Measurements from ENCODE around the gene LZTFL1.

LZTFL1 gene, protein sequence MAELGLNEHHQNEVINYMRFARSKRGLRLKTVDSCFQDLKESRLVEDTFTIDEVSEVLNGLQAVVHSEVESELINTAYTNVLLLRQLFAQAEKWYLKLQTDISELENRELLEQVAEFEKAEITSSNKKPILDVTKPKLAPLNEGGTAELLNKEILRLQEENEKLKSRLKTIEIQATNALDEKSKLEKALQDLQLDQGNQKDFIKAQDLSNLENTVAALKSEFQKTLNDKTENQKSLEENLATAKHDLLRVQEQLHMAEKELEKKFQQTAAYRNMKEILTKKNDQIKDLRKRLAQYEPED
- 21.7 to 27.0 (median 23.2) reads per million in 4 experiments for total RNA-seq

DNA sequence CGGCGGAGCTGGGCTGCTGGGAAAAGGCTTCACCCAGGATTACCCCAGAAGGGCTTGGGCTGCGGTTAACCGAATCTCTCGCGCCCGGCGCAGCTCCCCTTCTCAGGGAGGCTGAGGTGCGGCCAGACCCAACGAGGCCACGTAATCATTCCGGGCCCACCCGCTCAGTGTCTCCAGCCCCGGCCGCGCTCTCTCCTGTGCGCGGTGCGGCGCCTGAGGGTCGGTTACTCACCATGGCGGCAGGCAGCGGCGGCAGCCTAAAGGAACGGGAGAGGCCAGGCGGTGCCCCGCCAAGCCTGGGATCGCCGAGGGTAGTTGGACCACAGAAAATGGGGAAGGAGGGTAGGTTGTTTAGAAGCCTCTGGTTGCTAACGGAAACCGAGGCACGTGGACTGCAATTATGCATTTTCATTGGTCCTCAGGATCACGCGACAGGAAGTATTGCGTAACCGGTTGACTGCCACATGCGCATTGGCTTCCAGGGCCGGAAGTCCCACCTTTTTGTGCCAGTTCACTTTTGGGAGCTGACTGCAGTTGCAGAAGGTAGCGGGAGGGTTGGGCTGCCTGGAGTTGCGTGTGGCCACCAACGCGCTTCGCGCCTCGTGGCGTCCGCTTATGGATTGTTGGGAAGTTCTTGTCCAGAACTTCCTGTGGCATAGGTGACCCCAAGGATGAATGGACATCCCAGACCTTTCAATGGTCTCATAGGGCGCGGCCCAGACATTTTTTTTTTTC, at the start of gene LZTFL1:
TSS of gene LZTFL1 (minus strand) at position 363 of the 735 bp plus-strand sequence. CDS start at position 235, 128 bp downstream.
- DNase-seq, result peak; percentile 81

DNA sequence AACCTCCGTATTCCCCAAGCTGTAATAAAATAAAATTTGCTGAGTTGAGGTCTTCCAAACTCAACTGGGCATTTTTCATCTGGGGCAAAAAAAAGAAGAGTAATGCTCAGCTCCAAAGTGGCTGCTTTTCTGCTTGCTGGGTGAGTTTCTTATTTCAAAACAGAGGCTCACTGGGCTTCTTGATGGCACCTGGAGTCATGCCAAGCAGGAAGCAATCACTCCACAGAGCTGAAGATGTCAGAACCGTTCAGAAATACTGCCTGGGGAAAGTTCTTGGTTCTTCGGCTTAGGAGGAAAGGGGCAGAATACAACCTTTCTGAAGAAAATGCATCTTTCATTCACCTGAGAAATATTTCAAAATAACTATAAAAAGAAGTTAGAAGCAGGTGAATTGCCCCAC, 48.5 kb upstream of the LZTFL1 start:
- no peak for DNase-seq

DNA sequence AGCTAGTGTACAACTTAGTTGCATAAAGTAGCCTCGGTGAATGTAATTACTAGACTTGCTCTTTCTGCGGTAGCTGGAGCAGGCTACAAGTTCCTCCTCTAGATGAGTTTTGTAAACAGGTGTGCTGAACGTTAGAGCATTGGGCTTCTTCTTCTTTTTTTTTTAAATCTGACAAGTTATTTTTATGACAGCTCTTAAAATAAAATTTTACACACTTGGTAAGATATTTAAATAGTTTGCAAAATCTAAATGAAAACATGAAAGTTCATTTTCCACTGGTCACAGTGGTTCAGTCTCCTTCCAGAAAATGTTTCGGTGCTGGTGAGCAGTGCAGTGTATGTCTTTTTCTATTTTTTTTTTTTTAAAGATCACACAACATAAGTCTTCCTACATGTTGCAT, 47.4 kb upstream of the LZTFL1 start:
- DNase-seq, result no peak

DNA sequence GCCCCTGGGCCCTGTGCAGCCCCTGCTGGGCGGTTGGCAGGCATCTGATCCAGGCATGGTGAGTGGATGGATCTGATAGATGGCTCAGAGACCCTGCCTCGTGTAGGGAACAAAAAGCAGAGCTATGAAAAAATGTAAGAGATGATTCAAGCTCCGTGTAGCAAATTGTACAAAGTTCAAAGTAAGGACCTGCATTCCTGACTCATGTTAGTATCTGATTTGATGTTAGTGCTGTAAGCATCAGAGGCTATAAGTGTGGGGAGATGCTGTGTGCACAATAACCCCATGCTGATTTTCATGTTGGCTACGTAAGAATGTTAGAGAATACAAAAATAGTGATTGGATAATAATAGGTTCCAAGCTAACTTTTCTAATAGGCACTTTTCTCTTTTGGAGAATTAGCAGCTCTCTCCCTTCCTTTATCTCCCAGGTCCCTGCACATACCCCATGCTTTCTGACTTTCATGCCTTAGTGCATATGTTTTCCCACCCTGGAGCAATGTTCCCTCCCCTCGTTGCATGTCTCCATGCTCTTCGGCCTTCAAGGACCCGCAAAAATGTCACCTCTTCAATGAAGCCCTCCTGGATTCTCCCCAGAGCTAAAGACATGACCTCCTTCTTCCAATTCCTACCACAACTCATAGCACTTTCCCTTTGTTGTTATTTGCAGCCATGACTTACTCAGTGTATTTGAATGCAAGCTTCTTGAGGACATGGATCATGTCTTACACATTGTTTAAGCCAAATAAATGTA, 46.0 kb upstream of the LZTFL1 start:
- no peak for DNase-seq

DNA sequence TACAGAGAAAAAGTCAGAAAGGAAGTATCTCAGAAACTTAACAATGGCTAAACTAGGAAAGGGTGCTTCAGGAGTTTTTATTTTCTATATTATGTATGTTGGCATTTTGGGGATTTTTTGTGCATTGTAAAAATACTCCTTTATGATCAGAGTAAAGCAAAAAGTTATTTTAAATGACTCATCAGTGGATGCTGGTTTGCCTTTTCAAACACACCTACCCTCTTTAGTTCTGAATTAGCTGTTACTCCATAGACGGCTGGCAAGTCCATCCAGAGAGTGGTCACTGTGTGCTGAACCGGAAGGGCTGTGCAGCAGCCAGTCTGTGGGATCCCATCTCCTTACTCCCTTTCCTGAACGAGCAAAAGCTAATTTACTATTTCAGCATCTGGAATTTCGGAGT, 45.4 kb upstream of the LZTFL1 start:
- DNase-seq, result no peak

DNA sequence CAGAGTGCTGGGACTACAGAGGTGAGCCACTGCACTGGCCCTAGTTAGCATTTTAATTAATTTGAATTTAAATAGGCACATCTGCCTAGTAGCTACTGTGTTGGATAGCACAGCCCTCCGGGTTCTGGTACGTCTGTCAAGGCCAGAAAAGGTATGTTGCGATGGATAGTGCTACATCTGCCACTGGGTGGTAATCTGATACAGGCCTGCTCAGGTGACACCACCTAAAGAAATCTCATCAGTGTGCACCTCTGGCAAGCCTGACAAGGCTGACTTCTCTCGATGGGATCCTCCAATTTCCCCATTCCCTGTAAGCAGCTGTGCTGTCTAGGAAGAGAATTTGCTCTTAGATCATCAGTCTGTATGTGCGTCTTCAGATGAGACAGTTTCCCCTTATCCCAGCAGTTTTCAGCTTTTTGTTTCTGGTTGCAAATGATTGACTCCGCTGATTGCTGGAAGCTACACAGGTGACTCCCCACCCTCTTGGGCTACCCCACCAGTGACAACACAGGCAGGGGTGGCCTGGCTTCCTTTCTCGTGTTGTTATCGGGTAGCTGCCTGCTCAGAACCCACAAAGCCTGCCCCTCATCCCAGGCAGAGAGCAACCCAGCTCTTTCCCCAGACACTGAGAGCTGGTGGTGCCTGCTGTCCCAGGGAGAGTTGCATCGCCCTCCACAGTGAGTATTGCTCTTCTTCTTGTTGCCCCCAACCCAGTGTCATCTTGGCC, 44.2 kb upstream of the LZTFL1 start, which contains the start of gene CCR9:
TSS of gene CCR9 (plus strand) at position 565 of the 727 bp plus-strand sequence. CDS start 8,391 bp downstream, outside the sequence.
- no peak for DNase-seq

DNA sequence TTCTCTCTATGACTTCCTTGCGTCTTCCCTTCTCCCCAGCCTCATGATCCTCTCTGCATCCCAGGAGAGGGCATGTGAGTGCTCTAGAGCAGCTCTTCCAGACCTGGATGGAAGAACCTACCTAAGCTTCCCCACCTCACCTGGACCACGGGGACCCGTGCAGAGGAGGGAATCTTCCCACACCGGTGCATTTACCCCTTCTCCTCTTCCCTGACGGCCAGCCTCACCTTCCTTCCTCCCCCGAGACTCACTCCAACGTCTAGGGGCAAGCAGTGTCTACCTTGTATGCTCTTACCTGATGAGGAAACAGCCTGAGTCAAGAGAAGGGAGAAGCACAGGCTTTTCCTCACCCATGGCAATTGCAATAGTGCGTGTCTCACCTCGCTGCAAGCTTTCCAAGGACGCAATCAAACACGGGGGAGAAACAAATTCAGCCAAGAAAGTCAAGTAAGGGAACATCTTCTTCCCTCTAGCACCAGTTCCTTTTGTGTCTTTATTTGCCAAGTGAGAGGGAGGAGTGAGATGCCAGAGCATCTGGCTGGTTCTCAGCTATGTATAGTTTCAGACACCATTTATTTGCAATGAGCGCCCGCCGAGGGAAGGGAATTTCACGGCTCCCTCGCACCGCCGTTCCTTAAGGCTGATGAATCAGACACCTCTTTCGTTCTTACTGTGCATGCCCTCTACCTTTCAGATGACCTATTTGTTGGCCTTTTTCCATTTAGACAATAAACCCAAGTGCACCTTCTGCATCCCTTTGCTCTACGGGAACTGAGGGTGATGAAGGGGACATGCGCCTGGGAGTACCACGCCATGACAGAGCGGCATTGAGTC, 42.7 kb upstream of the LZTFL1 start:
- no peak for DNase-seq

DNA sequence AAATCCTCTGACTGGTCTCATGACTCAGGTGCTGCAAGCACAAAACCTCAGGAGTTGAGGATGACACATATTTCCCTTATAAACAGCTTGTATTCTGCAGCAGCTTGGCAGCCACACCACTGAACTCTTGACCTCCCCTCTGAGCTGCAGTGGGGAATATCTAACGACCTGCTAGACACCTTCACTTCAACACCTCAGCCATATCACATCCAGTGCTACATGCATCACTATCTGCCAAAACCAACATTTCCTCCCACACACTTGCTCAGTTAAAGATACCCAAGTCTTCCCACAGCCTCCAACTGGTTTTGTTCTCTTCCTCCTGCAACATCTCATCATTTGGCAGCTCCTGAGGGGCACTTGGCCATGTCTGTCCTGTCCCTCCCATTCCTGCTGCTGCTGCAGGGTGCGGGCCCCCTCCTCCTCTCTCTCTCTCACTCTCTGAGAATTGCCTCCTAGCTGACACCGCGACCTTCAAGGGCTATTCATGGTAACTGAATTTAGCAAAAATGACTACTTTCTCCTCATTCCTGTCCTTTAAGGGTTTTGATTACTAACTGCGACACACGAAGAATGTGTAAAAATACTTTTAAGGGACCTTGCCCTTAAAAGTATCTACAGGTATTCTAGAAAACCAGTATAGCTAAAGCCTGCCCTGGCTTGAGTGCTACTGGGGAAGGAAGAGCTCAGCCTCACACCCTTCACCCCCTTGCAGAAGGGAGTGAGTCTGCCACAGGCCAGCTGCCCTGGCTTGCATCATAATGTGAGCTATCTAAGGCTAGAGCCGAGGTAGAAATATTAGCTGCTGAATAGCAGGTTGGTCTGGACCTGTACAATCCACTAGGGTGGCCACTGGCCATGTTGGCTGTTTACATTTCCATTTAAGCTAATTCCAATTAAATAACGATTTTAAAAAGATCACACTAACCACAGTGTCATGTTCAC, 39.4 kb upstream of the LZTFL1 start:
- DNase-seq, result no peak

DNA sequence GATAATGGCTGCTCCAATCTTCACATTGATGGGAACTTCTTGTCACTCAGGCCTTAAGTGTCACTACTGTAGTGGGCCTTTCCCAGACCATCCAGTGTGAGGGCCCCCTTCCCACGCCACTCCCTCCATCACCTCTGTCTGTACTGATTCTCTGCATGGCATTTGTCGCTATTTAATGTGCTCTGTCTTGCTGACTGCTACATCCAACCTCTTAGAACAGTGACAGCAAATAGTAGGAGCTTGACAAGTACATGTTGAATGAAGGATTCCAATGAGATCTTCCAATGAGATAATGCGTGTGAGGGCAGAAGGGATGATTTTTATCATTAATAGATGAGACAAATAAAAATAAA, 38.8 kb upstream of the LZTFL1 start:
- no peak for DNase-seq

DNA sequence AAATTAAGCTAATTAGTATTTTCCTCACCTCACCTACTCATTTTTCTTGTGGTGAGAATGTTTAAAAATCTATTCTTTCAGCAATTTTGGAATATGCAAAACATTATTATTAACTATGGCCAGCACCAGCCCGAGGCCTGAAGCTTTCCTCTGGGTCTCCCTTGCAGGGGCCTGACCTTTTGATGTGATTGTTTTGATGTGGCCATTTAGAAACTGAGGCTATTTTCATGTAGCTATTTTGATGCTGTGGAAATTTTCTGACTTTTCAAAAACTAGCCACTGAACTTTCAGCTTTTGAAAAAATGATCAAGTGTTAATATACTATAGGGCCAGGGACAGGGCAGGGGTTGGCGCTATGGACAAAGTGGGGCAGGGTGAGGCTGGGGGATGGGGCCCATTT, 36.2 kb upstream of the LZTFL1 start:
- DNase-seq, result no peak

DNA sequence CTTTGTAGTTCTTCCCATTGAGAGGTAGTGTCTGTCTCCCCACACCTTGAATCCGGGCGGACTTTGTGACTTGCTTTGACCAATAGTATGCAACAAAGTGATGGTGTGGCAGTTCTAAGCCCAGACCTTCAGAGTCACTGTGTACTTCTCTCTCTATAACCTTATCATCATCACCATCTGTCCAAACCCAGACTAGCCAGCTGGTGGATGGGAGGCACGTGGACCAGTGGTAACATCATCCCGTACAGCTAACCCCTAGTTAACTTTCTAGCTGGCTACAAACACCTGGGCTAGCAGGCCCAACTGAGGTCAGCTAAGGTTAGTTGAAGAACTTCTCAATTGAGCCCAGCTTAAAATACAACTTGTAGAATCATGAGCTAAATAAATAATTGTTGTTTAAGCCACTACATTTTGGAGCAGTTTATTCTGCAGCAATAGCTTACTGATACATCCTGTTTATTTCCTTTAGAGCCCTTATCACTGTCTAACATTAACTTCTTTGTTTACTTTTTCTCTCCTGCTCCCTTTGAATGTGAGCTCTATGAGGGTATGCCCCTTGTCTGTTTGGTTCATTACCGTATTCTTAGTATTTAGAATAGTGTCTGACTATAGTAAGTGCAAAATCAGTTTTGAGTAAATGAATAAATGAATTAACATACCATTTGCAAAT, 32.9 kb upstream of the LZTFL1 start:
- DNase-seq, result no peak

DNA sequence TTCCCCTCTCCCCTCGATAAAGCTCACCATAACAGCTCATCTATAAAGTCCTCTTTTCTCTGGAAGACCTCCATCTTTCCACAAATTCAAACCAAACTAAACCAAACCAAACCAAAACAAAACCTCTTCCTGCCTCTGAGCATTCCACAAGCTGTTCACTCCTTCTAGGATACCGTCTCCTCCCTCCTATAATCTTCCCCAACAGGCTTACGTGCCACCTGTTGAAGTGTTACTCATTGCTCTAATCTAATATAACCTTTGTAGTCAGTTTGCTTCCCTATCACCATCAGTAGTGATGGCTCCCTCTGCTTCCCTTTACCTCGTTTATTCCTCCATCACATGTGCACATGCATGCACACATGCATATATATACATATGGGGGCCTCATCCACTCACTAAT, 31.7 kb upstream of the LZTFL1 start:
- DNase-seq, result no peak

DNA sequence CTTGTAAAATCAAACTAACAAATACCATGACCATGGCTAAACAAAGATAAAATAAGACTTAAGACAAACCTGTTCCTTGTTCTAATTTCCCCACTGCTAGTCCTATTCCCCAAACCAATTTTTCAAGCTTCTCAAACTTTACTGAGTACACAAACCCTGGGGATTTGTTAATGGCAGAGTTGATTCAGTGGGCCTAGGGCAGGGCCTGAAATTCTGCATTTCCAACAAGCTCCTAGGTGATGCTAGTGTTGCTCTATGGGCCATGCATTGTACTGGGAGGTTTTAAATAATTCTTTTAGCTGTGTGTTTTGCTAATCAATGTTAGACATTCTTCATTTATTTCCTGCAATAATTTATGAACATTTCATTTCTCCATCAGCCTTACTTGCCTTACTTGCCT, 31.1 kb upstream of the LZTFL1 start:
- DNase-seq, result no peak

DNA sequence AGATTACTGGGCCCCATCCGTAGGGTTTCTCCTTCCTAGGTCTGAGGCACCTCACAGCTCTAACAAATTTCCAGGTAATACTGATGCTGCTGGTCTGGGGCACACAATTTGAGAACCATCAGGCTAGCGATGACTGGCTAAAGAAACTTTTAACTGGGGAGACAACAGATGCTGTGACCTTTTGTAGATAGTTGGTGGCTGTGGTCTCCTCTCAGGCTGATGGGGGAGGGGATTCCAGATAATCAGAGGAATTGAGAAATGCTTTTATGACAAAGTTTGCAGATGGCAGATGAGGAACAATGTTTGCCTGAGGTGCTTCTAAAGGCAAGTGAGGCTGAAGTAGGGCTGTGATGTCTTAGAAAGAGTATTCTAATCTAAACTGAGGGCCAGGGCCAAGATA, 30.6 kb upstream of the LZTFL1 start:
- DNase-seq, result no peak

DNA sequence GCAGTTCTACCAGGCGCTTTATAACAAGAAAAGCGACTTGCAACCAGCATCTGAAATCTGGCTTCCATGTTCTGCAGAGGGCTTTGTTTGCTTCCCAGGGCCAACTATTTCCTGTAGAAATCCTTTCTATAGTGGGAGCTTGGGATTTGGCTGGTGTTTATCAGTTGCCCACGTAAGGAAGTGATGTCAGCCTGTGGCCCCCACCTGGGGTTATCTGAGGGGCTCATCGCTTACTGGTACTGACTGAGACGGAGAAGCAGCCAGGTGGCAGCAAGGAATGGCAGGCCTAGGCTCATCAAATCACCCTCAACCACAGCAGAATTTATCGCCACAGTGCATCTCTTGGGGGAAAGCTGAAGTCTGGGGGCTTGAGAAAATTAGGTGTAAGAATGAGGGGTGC, 29.9 kb upstream of the LZTFL1 start:
- DNase-seq, result no peak

DNA sequence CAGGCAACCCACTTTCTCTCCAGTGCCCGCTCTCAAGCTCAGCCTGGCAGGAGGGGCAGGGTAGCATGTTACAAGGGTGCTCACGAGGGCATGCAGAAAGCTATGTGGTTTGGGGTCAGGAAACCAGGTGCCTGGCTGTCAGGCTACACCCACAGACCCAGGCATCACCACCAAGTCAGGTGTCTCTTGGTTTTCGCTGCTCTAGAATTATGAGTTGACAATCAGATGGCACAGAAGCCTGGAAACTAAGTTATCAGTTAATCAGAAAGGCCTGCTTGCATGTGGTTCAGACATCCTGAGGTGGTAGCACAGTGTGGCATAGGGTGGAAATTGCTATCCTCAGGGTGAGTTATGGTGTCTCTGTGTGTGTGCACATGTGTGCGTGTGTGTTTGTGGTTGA, 28.2 kb upstream of the LZTFL1 start:
- DNase-seq, result peak; percentile 41

DNA sequence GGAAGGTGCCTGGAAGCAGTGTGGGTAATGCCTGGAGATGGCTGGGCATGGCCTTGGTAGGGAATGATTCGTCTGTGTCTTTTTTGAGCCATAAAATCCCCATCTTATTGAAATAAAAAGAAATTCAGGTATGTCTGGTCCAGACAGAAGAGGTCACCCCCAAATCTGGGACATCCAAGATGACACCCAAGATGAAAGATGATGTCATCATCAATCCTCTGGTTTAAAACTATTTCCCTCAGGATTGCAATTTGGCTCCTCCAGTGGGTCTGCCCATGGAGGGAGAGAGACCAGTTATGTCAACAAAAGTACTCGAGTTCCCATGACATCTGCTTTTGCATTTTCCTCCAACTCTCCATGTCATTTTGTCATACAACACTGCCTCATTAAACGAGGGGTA, 27.7 kb upstream of the LZTFL1 start:
- no peak for DNase-seq

DNA sequence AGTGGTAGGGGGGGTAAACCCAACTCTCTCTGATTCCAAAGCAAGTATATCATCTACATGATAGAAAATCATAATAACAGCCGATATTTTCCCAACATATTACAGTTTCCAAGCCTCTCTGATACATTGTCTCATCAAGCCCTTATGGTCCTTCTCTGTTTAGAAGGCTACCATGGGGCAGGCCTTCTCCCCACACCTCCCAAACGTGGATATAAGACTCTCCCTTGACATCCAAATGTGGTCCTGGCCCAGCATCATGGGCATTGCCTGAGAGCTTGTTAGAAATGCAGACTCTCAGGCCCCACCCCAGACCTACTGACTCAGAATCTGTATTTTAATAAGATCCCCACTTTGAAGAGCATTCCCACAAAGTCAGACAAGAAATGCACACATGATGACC, 26.7 kb upstream of the LZTFL1 start:
- DNase-seq, result no peak

DNA sequence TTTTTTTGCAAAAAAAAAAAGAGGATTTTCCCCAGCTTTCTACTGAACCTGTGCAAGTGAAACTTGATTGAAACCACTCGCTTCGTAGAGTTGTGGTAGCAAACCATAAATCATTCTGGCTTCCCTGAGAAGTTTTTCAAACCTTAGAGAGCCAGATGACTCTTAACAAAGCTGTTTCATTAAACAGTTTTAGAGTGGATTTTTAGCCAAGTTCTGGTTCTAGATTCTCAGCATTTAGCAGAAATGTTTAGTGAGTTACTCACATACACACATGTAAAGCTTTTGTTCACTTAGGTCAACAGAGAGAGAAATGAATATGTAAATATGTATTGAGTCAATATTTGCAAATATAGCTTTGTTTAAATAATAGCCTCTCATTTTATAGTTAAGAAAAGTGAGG, 26.3 kb upstream of the LZTFL1 start:
- DNase-seq, result no peak

DNA sequence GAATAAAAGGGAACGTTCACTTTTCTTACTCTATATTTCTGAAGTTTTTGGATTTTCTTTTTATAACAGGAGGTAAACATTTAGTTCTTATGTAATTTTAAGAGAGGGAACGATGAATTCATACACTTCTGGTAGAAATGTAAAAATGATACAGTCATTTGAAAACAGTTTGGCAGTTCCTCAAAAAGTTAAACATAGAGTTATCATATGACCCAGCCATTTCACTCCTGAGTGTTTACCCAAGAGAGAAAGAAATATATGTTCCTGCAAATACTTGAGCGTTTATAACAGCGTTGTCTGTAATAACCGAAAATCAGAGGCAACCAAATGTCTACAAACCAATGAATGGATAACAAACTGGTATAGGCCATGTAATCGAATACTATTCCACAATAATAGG, 23.6 kb upstream of the LZTFL1 start:
- DNase-seq, result no peak

Data from effector CD8-positive, alpha-beta T cell (primary cell).